PC-3 (cell line): Measurements from ENCODE around the gene TIPRL.

Source experiments
- CTCF ChIP-seq: fragments of 300-600 bp; sonication (generic); conservative IDR thresholded peaks from 2 replicates; pipeline ENCODE4 v1.5.1; 2017; ENCODE audit warnings: antibody characterized with exemption, low read depth, mild to moderate bottlenecking, low read length
- EZH2 ChIP-seq: fragments of 300-600 bp; sonication (generic); IDR thresholded peaks from one replicate; pipeline ENCODE4 v1.6.1; 2017; ENCODE audit warnings: antibody characterized with exemption, mild to moderate bottlenecking, low read length; ENCODE audit not compliant: unreplicated experiment

- TF ChIP-seq EZH2, result no peak
- TF ChIP-seq CTCF, result no peak
Observed at GRCh38 chr1:168223261-168223660, 44.5 kb downstream of the TIPRL start.
